Superior temporal gyrus (tissue), 1 donor: Measurements from ENCODE around the gene TMEM63A.
"Not testable (repeated sequence)": the region's sequence is repeated elsewhere in the genome, so short reads cannot be mapped to it uniquely, and the experiment has no call there.

Experiments used
- DNase-seq: peaks from one replicate; pipeline ENCODE4 v3.0.0-alpha.2; 2016; ENCODE audit errors: extremely low spot score

Gene TMEM63A

GRCh38 chr1:225881959-225882693, at the start of gene TMEM63A:
Gene TMEM63A, minus strand, starts transcription at chr1:225882380. Its CDS starts 4,800 bp downstream, at chr1:225877580.
- peak; percentile 89 for DNase-seq

- DNase-seq, result no peak
These were observed 49.3 kb upstream of the TMEM63A start for GRCh38 chr1:225931270-225932136.

- DNase-seq, result no peak
These were observed 48.4 kb upstream of the TMEM63A start for GRCh38 chr1:225930566-225930965.

GRCh38 chr1:225929462-225929861, 47.3 kb upstream of the TMEM63A start:
- DNase-seq, result not testable (repeated sequence)

- DNase-seq, result no peak
These were observed 46.3 kb upstream of the TMEM63A start for GRCh38 chr1:225928186-225929175.

GRCh38 chr1:225926551-225927113, 44.5 kb upstream of the TMEM63A start:
- no peak for DNase-seq

GRCh38 chr1:225923692-225924555, 41.7 kb upstream of the TMEM63A start, which contains the start of gene PYCR2:
Gene PYCR2, minus strand, starts transcription at chr1:225924250. Its CDS starts 140 bp downstream, at chr1:225924110.
- peak; percentile 95 for DNase-seq

GRCh38 chr1:225923381-225923691, 41.2 kb upstream of the TMEM63A start:
- no peak for DNase-seq

- DNase-seq, result no peak
These were observed 39.8 kb upstream of the TMEM63A start for GRCh38 chr1:225921734-225922709.

GRCh38 chr1:225919906-225920305, 37.7 kb upstream of the TMEM63A start:
- peak; percentile 94 for DNase-seq

GRCh38 chr1:225918280-225918679, 36.1 kb upstream of the TMEM63A start:
- no peak for DNase-seq

GRCh38 chr1:225917536-225917935, 35.4 kb upstream of the TMEM63A start:
- DNase-seq, result no peak

- DNase-seq, result no peak
These were observed 34.9 kb upstream of the TMEM63A start for GRCh38 chr1:225917101-225917500.

GRCh38 chr1:225915538-225915991, 33.4 kb upstream of the TMEM63A start:
- DNase-seq, result no peak

- DNase-seq, result no peak
These were observed 32.8 kb upstream of the TMEM63A start for GRCh38 chr1:225914947-225915346.

GRCh38 chr1:225914391-225914790, 32.2 kb upstream of the TMEM63A start:
- no peak for DNase-seq

GRCh38 chr1:225911191-225912130, 29.3 kb upstream of the TMEM63A start:
- DNase-seq, result peak; percentile 61

GRCh38 chr1:225909477-225909876, 27.3 kb upstream of the TMEM63A start:
- DNase-seq, result no peak
